H7 (cell line): ENCODE results near the gene CACFD1. TPM values are rescaled to one million over a fixed set of nuclear protein-coding genes. Genes with fewer than 3 reads are reported as not detected.
A peak's percentile ranks its signal among the peaks of the same experiment; 100 is the strongest.

ENCODE experiments used
- DNase-seq: peaks from one replicate; pipeline ENCODE4 v3.0.0; 2012
- H3K27me3 ChIP-seq: 2 replicates; pipeline ENCODE4 v1.6.0; 2011; ENCODE audit warnings: mild to moderate bottlenecking, low read length; ENCODE audit not compliant: control insufficient read depth, insufficient read depth
- H3K36me3 ChIP-seq: replicated peaks from 2 replicates; pipeline ENCODE4 v1.5.1; 2011; ENCODE audit warnings: low read length; ENCODE audit not compliant: control insufficient read depth, insufficient read depth
- H3K4me3 ChIP-seq: 2 replicates; pipeline ENCODE4 v1.5.1; 2011; ENCODE audit warnings: low read depth, mild to moderate bottlenecking, control low read depth, low read length, moderate library complexity; ENCODE audit not compliant: insufficient read depth
- total RNA-seq: library from RNA; depleted of rRNA; stranded (reverse); fragments of >200 nt; shearing (Covaris generic); gene quantifications from 2 replicates; pipeline ENCODE4 v1.2.3, GENCODE V29; 2014

The CACFD1 gene
- total RNA-seq, 1 experiment from 2014 or later, result 9.5 TPM

- Histone ChIP-seq H3K36me3 (no peaks in the 10 kb centered on the region), H3K4me3 (no peak overlapping the region), H3K27me3 (no peaks in the 10 kb centered on the region)
- no peak for DNase-seq
Measured at GRCh38 chr9:133505901-133506652, 46.3 kb downstream of the CACFD1 start.

GRCh38 chr9:133506653-133507038 is 46.9 kb downstream of the CACFD1 start:
- DNase-seq, result no peak
- Histone ChIP-seq H3K36me3 (no peaks in the 10 kb centered on the region), H3K4me3 (no peak overlapping the region), H3K27me3 (no peaks in the 10 kb centered on the region)

- Histone ChIP-seq H3K27me3 (no peaks in the 10 kb centered on the region), H3K36me3 (no peaks in the 10 kb centered on the region), H3K4me3 (no peak overlapping the region)
- no peak for DNase-seq
Measured at GRCh38 chr9:133507246-133507965, 47.6 kb downstream of the CACFD1 start.

GRCh38 chr9:133508046-133508445 is 48.3 kb downstream of the CACFD1 start:
- no peak for DNase-seq
- Histone ChIP-seq H3K27me3 (no peaks in the 10 kb centered on the region), H3K36me3 (no peaks in the 10 kb centered on the region)

GRCh38 chr9:133509179-133510083 is 49.7 kb downstream of the CACFD1 start:
- peak; percentile 93 for DNase-seq
- H3K4me3 ChIP-seq, result no peak overlapping the region
- no peaks in the 10 kb centered on the region for H3K36me3 ChIP-seq
- H3K27me3 ChIP-seq, result no peaks in the 10 kb centered on the region

More at GRCh38 chr9:133508046-133508445, 48.3 kb downstream of the CACFD1 start:
- no peak overlapping the region for H3K4me3 ChIP-seq

GRCh38 chr9:133510926-133511505 is 51.2 kb downstream of the CACFD1 start:
- no peak overlapping the region for H3K4me3 ChIP-seq
- H3K36me3 ChIP-seq, result no peaks in the 10 kb centered on the region
- no peak for DNase-seq
- no peaks in the 10 kb centered on the region for H3K27me3 ChIP-seq

GRCh38 chr9:133511607-133512006 is 51.8 kb downstream of the CACFD1 start:
- H3K36me3 ChIP-seq, result no peaks in the 10 kb centered on the region
- H3K4me3 ChIP-seq, result no peak overlapping the region
- no peak for DNase-seq
- no peaks in the 10 kb centered on the region for H3K27me3 ChIP-seq

GRCh38 chr9:133512253-133513213 is 52.8 kb downstream of the CACFD1 start:
- DNase-seq, result no peak
- H3K36me3 ChIP-seq, result no peaks in the 10 kb centered on the region
- H3K4me3 ChIP-seq, result no peak overlapping the region
- no peaks in the 10 kb centered on the region for H3K27me3 ChIP-seq

- Histone ChIP-seq H3K27me3 (no peaks in the 10 kb centered on the region), H3K4me3 (no peak overlapping the region), H3K36me3 (no peaks in the 10 kb centered on the region)
- DNase-seq, result no peak
Measured at GRCh38 chr9:133513214-133514100, 53.7 kb downstream of the CACFD1 start.

GRCh38 chr9:133514460-133515239 is 54.9 kb downstream of the CACFD1 start:
- Histone ChIP-seq H3K36me3 (no peaks in the 10 kb centered on the region), H3K27me3 (no peaks in the 10 kb centered on the region)
- DNase-seq, result no peak

GRCh38 chr9:133515240-133515610 is 55.4 kb downstream of the CACFD1 start:
- H3K4me3 ChIP-seq, result no peak overlapping the region
- DNase-seq, result no peak
- H3K27me3 ChIP-seq, result no peaks in the 10 kb centered on the region
- no peaks in the 10 kb centered on the region for H3K36me3 ChIP-seq

More at GRCh38 chr9:133514460-133515239, 54.9 kb downstream of the CACFD1 start:
- H3K4me3 ChIP-seq, result no peak overlapping the region

- H3K4me3 ChIP-seq, result no peak overlapping the region
- no peak for DNase-seq
- no peaks in the 10 kb centered on the region for H3K36me3 ChIP-seq
- H3K27me3 ChIP-seq, result no peaks in the 10 kb centered on the region
Measured at GRCh38 chr9:133515615-133516255, 56.0 kb downstream of the CACFD1 start.
